Stomach (tissue), 9 donors: ENCODE results near the gene PPIL6. TPM values are rescaled to one million over a fixed set of nuclear protein-coding genes. Genes with fewer than 3 reads are reported as not detected.
A peak's percentile ranks its signal among the peaks of the same experiment; 100 is the strongest.
"Not testable (repeated sequence)": the region's sequence is repeated elsewhere in the genome, so short reads cannot be mapped to it uniquely, and the experiment has no call there.

Experiments used
- DNase-seq, 2 donors: peaks; one replicate each; pipeline versions ENCODE4 v3.0.0 to v3.0.0-alpha.2; 2013 to 2019
- H3K27ac ChIP-seq, 5 donors: fragments of 200-600 bp in 4 of 5; sonication (generic) in 4 of 5; one replicate each; pipeline ENCODE4 v1.5.1; 2013 to 2019; ENCODE audit warnings: mild to moderate bottlenecking in 1 of 5, moderate library complexity in 1 of 5
- H3K27me3 ChIP-seq, 3 donors: fragments of 200-600 bp; sonication (generic); one replicate each; pipeline ENCODE4 v1.5.1; 2017 to 2019; ENCODE audit warnings: mixed run types in 1 of 3
- H3K36me3 ChIP-seq, 4 donors: fragments of 200-600 bp; sonication (generic); 1 replicate in 3 of 4; 2 replicates in 1 of 4; pipeline ENCODE4 v1.5.1; 2016 to 2019
- H3K4me1 ChIP-seq, 4 donors: fragments of 200-600 bp; sonication (generic); one replicate each; pipeline ENCODE4 v1.5.1; 2016 to 2019
- H3K4me3 ChIP-seq, 4 donors: fragments of 200-600 bp; sonication (generic) in 3 of 4; one replicate each; pipeline ENCODE4 v1.5.1; 2016 to 2019; ENCODE audit warnings: mild to moderate bottlenecking in 1 of 4
- H3K9me3 ChIP-seq, 4 donors: fragments of 200-600 bp; sonication (generic); one replicate each; pipeline ENCODE4 v1.5.1; 2016 to 2019
- EP300 ChIP-seq: sonication (generic); formaldehyde crosslinking; IDR thresholded peaks from one replicate; pipeline ENCODE4 v1.6.1; 2017; ENCODE audit warnings: antibody characterized with exemption
- POLR2A ChIP-seq, 4 donors: fragments of 450-650 bp; IDR thresholded peaks; one replicate each; pipeline ENCODE4 v1.6.1; 2016; ENCODE audit warnings: antibody characterized with exemption in 4 of 4, control low read depth in 2 of 4, mild to moderate bottlenecking in 1 of 4, moderate library complexity in 1 of 4
- POLR2AphosphoS5 ChIP-seq, 3 donors: sonication (generic); formaldehyde crosslinking; IDR thresholded peaks; one replicate each; pipeline ENCODE4 v1.6.1; 2016; ENCODE audit warnings: antibody characterized with exemption in 3 of 3
- WGBS, 5 donors: extraction: QIAGEN DNeasy Blood & Tissue Kit in 3 of 5; methylation state at CpG; one replicate each; pipeline versions ENCODE4 v1.1.5 to v1.1.7; 2013 to 2018; 5-methylcytosine and 5-hydroxymethylcytosine counted together
- intact Hi-C: fragments of 100-400 bp; cut with DNase I; formaldehyde crosslinking; loops from one replicate; pipeline ENCODE4 v1.15.1; 2023; ENCODE audit warnings: low total_unique reads
- polyA plus RNA-seq, 3 donors: library from polyadenylated mRNA; stranded (reverse); fragments of 200-250 nt; gene quantifications; one replicate each; pipeline ENCODE4 v1.2.3, GENCODE V29; 2013
- total RNA-seq, 5 donors: library from RNA; depleted of rRNA; stranded (reverse); fragments of >200 nt; gene quantifications; one replicate each; pipeline versions ENCODE4 v1.1.0 to v1.2.3, GENCODE V29; 2014 to 2016
- TF ChIP-seq, protein P1 (sequence below), 7 experiments: fragments of 450-650 bp in 4 of 7; fragments of 200-600 bp in 3 of 7; sonication (generic) in 3 of 7; IDR thresholded peaks; one replicate each; pipeline ENCODE4 v1.5.1; 2016 to 2019; ENCODE audit warnings: antibody characterized with exemption in 7 of 7, control low read depth in 2 of 7, mild to moderate bottlenecking in 1 of 7
- donor health status: healthy with polysubstance abuse.
- donor health status: Bipolar disorder and iron deficiency.
- donor health status: healthy.

PPIL6 gene
- total and polyA plus RNA-seq, 8 donors = 1.0 to 8.6 (median 3.0) TPM; not detected in 2

GRCh38 chr6:109465772-109466171 is 25.3 kb upstream of the PPIL6 start:
- Histone ChIP-seq H3K36me3 (peaks cover 27 to 88% (median 74%) of the 10 kb centered on the region in 4 donors), H3K4me1 (peaks cover 13 to 32% (median 16%) of the 10 kb centered on the region in 4 donors), H3K27me3 (no peaks in the 10 kb centered on the region), H3K4me3 (no peak overlapping the region), H3K27ac (peak overlapping the region; percentile 44 to 80 (median 65)), H3K9me3 (no peaks in the 10 kb centered on the region)
- peak; percentile 66 to 79 for DNase-seq
- WGBS, 5 donors = 34 to 60% (median 45%) methylated on average over 4 to 7 of the region's 7 CpGs
- peak in 1 of 3 donors; percentile 32 for TF ChIP-seq POLR2AphosphoS5 (IDR thresholded peaks at IDR 0.05)
- TF ChIP-seq, protein P1, sequence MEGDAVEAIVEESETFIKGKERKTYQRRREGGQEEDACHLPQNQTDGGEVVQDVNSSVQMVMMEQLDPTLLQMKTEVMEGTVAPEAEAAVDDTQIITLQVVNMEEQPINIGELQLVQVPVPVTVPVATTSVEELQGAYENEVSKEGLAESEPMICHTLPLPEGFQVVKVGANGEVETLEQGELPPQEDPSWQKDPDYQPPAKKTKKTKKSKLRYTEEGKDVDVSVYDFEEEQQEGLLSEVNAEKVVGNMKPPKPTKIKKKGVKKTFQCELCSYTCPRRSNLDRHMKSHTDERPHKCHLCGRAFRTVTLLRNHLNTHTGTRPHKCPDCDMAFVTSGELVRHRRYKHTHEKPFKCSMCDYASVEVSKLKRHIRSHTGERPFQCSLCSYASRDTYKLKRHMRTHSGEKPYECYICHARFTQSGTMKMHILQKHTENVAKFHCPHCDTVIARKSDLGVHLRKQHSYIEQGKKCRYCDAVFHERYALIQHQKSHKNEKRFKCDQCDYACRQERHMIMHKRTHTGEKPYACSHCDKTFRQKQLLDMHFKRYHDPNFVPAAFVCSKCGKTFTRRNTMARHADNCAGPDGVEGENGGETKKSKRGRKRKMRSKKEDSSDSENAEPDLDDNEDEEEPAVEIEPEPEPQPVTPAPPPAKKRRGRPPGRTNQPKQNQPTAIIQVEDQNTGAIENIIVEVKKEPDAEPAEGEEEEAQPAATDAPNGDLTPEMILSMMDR (IDR thresholded peaks at IDR 0.05) = no peak
- intact Hi-C loops = no loop called here

- intact Hi-C loops = no loop called here
- H3K36me3 ChIP-seq = peaks cover 19 to 51% (median 38%) of the 10 kb centered on the region in 4 donors
These were observed 21.5 kb upstream of the PPIL6 start for GRCh38 chr6:109461733-109462526.

GRCh38 chr6:109461205-109461604 is 20.8 kb upstream of the PPIL6 start:
- H3K9me3 ChIP-seq, H3K4me3 ChIP-seq, DNase-seq, H3K27me3 ChIP-seq, intact Hi-C loops: not testable (repeated sequence)
- H3K4me1 ChIP-seq = peaks cover 30 to 57% (median 32%) of the 10 kb centered on the region in 4 donors
- H3K27ac ChIP-seq = peak overlapping the region in 4 of 5 donors; percentile 12 to 88 (median 32)
- 94 to 100% (median 96%) methylated on average over 1 of the region's 1 CpG for WGBS, 5 donors
- H3K36me3 ChIP-seq = peaks cover 17 to 43% (median 33%) of the 10 kb centered on the region in 4 donors

More at GRCh38 chr6:109461733-109462526, 21.5 kb upstream of the PPIL6 start:
- 73 to 93% (median 80%) methylated on average over 1 of the region's 1 CpG for WGBS, 5 donors
- Histone ChIP-seq H3K27ac (no peak overlapping the region), H3K4me1 (peaks cover 27 to 55% (median 28%) of the 10 kb centered on the region in 4 donors), H3K27me3 (no peaks in the 10 kb centered on the region), H3K9me3 (no peaks in the 10 kb centered on the region), H3K4me3 (no peak overlapping the region)
- DNase-seq = no peak
- no peak for TF ChIP-seq POLR2AphosphoS5 (IDR thresholded peaks at IDR 0.05)
- TF ChIP-seq POLR2A (IDR thresholded peaks at IDR 0.05) = no peak
- no peak for TF ChIP-seq EP300
- TF ChIP-seq, protein P1 (IDR thresholded peaks at IDR 0.05) = no peak

- Histone ChIP-seq H3K27ac (peak overlapping the region; percentile 13 to 88 (median 33)), H3K36me3 (peaks cover 9 to 34% (median 24%) of the 10 kb centered on the region in 4 donors), H3K9me3 (no peaks in the 10 kb centered on the region), H3K27me3 (no peaks in the 10 kb centered on the region), H3K4me1 (peaks cover 25 to 51% (median 26%) of the 10 kb centered on the region in 4 donors), H3K4me3 (no peak overlapping the region)
- 55 to 70% (median 64%) methylated on average over 3 of the region's 3 CpGs for WGBS, 5 donors
- no peak for TF ChIP-seq POLR2A (IDR thresholded peaks at IDR 0.05)
- intact Hi-C loops = no loop called here
- DNase-seq = peak in 1 of 2 donors; percentile 55
These were observed 19.9 kb upstream of the PPIL6 start for GRCh38 chr6:109460161-109460829.

DNA sequence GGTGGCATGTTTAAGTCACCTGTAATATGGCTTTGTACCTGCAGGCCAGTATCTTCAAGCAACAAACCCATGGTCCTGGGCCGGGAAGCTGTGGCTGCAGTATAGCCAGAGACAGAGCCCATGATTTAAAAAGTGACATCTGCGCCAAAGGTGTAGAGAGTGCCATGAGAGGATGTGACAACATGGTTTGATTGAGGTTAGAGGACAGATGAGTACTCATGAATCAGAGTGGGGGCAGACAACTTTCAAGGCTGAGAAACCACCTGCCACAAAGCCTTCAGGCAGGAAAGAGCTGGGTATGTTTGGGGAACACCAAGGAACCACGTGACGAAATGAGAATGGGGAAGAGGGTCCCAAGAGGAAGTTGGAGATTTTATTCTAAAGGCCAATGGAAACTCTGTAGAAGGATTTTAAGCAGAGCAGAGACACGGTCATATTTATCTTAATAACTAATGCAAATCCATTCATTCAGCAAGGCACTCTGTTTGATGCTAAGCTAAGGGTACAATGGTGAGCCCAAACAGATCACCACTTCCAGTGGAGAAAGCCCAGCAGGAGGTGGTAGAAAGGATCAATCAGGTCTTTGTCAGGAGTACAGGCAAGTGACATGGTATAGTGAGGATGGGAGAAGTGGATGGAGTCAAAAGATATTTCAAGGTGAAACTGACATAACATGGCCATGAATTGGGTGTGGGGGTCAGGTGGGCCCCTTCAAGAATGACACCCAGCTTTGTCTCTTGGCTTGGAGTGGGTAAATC is 18.5 kb upstream of the PPIL6 start:
- peaks cover 37 to 62% (median 37%) of the 10 kb centered on the region in 4 donors for H3K4me1 ChIP-seq
- H3K27ac ChIP-seq = peak overlapping the region in 3 of 5 donors; percentile 23 to 89 (median 88)
- no peak overlapping the region for H3K4me3 ChIP-seq
- TF ChIP-seq POLR2A (IDR thresholded peaks at IDR 0.05) (no peak), POLR2AphosphoS5 (IDR thresholded peaks at IDR 0.05) (no peak), EP300 (no peak)
- TF ChIP-seq, protein P1 (IDR thresholded peaks at IDR 0.05) = no peak
- 69 to 79% (median 77%) methylated on average over 5 of the region's 5 CpGs for WGBS, 5 donors
- H3K27me3 ChIP-seq = no peaks in the 10 kb centered on the region
- intact Hi-C loops = no loop called here
- H3K36me3 ChIP-seq = peaks cover 4 to 26% (median 16%) of the 10 kb centered on the region in 4 donors
- peak in 1 of 2 donors; percentile 41 for DNase-seq
- no peaks in the 10 kb centered on the region for H3K9me3 ChIP-seq
